ENCODE measurements around the gene TTBK2. TPM values are rescaled to one million over a fixed set of nuclear protein-coding genes. Genes with fewer than 3 reads are reported as not detected.

TTBK2 gene
- total RNA-seq, 2 donors from 2014 or later = 17.9 to 24.8 TPM

GRCh38 chr15:42819786-42820185 is 100.8 kb downstream of the TTBK2 start:
- Mint-ChIP-seq H3K4me3 (no peak overlapping the region), H3K9me3 (no peaks in the 10 kb centered on the region), H3K4me1 (no peaks in the 10 kb centered on the region), H3K27ac (no peak overlapping the region), H3K36me3 (ENCODE audit: low read depth) (peaks cover 13% of the 10 kb centered on the region), H3K27me3 (ENCODE audit: insufficient read depth) (no peaks in the 10 kb centered on the region)
- WGBS, 2 experiments (ENCODE audit: insufficient coverage in 1 of 2, insufficient read length in 1 of 2) = 100% methylated on average over 1 of the region's 1 CpG; no CpG with 5 or more reads in 1 of the 2 experiments
- no peak for TF ChIP-seq CTCF (conservative IDR thresholded peaks at IDR 0.05)
- H3K4me3 ChIP-seq (ENCODE audit: low read length) = no peak overlapping the region
- H3K27me3 ChIP-seq (ENCODE audit: control insufficient read depth, insufficient read depth, low read length, poor library complexity, severe bottlenecking) = no peaks in the 10 kb centered on the region
- H3K36me3 ChIP-seq (ENCODE audit: control insufficient read depth, insufficient read depth, low read length) = no peaks in the 10 kb centered on the region
- no peak overlapping the region for H3K9ac ChIP-seq (ENCODE audit: extremely low read depth, low read length, poor library complexity, severe bottlenecking)
- no peaks in the 10 kb centered on the region for H3K9me3 ChIP-seq (ENCODE audit: control insufficient read depth, low read length)
- H3K4me1 ChIP-seq (ENCODE audit: control insufficient read depth, insufficient read depth, low read length) = no peaks in the 10 kb centered on the region
- DNase-seq = no peak
- H3K27ac ChIP-seq (ENCODE audit: low read depth, low read length) = no peak overlapping the region

- Histone ChIP-seq H3K4me3 (ENCODE audit: low read length) (no peak overlapping the region), H3K9me3 (ENCODE audit: control insufficient read depth, low read length) (no peaks in the 10 kb centered on the region), H3K9ac (ENCODE audit: extremely low read depth, low read length, poor library complexity, severe bottlenecking) (no peak overlapping the region), H3K27me3 (ENCODE audit: control insufficient read depth, insufficient read depth, low read length, poor library complexity, severe bottlenecking) (no peaks in the 10 kb centered on the region), H3K27ac (ENCODE audit: low read depth, low read length) (no peak overlapping the region), H3K36me3 (ENCODE audit: control insufficient read depth, insufficient read depth, low read length) (no peaks in the 10 kb centered on the region), H3K4me1 (ENCODE audit: control insufficient read depth, insufficient read depth, low read length) (no peaks in the 10 kb centered on the region)
- H3K27ac Mint-ChIP-seq = no peak overlapping the region
- no peak overlapping the region for H3K4me3 Mint-ChIP-seq
- TF ChIP-seq CTCF (conservative IDR thresholded peaks at IDR 0.05) = no peak
- peaks cover 2% of the 10 kb centered on the region for H3K36me3 Mint-ChIP-seq (ENCODE audit: low read depth)
- DNase-seq = no peak
- no peaks in the 10 kb centered on the region for H3K4me1 Mint-ChIP-seq
- no peaks in the 10 kb centered on the region for H3K9me3 Mint-ChIP-seq
- no peaks in the 10 kb centered on the region for H3K27me3 Mint-ChIP-seq (ENCODE audit: insufficient read depth)
Observed at GRCh38 chr15:42811433-42811832, 109.1 kb downstream of the TTBK2 start.

- no peaks in the 10 kb centered on the region for H3K4me1 ChIP-seq (ENCODE audit: control insufficient read depth, insufficient read depth, low read length)
- no peaks in the 10 kb centered on the region for H3K27me3 ChIP-seq (ENCODE audit: control insufficient read depth, insufficient read depth, low read length, poor library complexity, severe bottlenecking)
- no peaks in the 10 kb centered on the region for H3K9me3 Mint-ChIP-seq
- no peak for DNase-seq
- H3K9ac ChIP-seq (ENCODE audit: extremely low read depth, low read length, poor library complexity, severe bottlenecking) = no peak overlapping the region
- no peak for TF ChIP-seq CTCF (conservative IDR thresholded peaks at IDR 0.05)
- H3K36me3 Mint-ChIP-seq (ENCODE audit: low read depth) = peaks cover 2% of the 10 kb centered on the region
- H3K36me3 ChIP-seq (ENCODE audit: control insufficient read depth, insufficient read depth, low read length) = no peaks in the 10 kb centered on the region
- H3K4me3 Mint-ChIP-seq = no peak overlapping the region
- H3K4me3 ChIP-seq (ENCODE audit: low read length) = no peak overlapping the region
- no peaks in the 10 kb centered on the region for H3K27me3 Mint-ChIP-seq (ENCODE audit: insufficient read depth)
- H3K4me1 Mint-ChIP-seq = no peaks in the 10 kb centered on the region
- no peak overlapping the region for H3K27ac ChIP-seq (ENCODE audit: low read depth, low read length)
- WGBS, 2 experiments (ENCODE audit: insufficient coverage in 1 of 2, insufficient read length in 1 of 2) = 89 to 95% methylated on average over 1 of the region's 1 CpG
- no peak overlapping the region for H3K27ac Mint-ChIP-seq
- no peaks in the 10 kb centered on the region for H3K9me3 ChIP-seq (ENCODE audit: control insufficient read depth, low read length)
Observed at GRCh38 chr15:42808913-42809312, 111.7 kb downstream of the TTBK2 start.
